Activated T-helper 1 cell treated with anti-CD3 and anti-CD28 coated beads, Interleukin-2, amount 50 U/mL, for 16 hours (primary cell): Measurements from ENCODE around the gene CPA1.

Source experiments
- DNase-seq, 2 donors: peaks; one replicate each; pipeline ENCODE4 v3.0.0-alpha.2; 2020; ENCODE audit warnings: low read depth in 1 of 2, low spot score in 1 of 2

CPA1 gene

DNA sequence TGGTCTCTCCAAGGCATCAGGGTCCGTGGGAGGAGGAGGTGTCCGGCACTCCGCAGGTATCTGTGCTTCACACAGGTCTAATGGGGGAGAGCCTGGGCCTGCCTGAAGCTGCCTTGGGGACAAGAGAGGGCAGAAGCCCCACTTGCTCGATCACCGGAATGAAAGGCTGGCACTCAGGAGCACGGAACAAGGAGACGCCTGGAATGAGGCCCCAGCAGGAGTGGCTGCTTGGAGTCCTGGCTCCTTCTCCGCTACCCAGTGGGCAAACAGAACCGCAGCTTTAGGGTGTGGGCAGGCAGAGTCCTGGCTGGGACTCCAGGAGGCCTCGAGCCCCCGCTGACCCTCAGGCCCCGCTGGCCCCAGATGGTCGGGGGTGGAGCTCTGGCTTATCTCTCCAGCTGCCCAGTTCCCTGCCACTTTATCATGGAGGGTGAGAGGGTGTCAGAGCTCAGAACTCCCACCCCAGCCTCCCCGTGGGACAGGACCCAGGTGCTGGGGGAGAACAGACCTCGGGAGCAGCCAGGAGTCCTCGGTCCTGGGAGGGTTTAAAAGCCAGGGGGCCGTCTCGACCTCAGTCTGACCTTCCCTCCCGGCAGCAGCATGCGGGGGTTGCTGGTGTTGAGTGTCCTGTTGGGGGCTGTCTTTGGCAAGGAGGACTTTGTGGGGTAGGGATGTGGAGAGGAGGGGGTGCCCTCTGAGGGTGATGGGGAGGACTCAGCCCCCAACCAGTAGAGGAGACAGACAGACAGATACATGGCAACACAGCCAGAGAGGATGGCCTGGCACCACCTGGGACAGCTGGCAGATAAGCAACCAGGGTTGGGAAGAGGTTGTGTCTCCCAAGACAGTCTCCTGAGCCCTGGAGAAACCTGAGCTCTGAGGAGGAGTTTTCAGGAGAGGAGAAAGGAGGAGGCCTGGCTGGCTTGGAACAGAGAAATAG, at the start of gene CPA1:
Gene CPA1 (plus strand): TSS at position 574 of the 940 bp plus-strand sequence. CDS start 27 bp downstream, at position 601.
- no peak for DNase-seq

DNA sequence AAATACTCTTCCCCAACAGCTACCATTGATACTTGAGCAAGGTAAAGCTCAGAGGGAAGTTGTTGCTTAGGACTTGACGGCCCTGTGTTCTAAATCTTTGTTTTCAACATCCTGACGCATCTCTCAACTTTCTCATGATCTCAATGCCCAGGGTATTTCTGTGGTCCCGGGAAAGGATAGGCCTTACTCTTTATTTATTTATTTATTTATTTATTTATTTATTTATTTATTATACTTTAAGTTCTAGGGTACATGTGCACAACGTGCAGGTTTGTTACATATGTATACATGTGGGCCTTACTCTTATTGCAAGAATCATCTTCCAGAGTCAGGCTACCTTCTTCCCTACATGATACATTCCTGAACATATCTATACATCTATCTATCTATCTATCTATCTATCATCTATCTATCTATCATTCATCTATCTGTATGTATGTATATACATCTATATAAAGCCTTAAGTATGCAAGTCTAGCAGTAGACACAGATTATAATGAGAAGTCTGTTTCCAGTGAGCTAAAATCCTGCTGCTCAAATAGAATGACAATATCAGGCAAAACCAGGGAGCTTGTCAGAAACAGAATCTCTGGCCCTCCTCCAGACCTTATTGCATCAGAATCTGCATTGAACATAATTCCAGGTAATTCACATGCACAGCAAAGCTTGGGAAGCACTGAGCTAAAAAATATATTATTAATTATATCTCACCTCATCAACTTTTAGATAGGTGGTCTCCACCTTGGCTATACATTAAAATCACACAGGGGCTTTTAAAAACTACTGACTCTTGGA, 47.8 kb upstream of the CPA1 start:
- no peak for DNase-seq

DNA sequence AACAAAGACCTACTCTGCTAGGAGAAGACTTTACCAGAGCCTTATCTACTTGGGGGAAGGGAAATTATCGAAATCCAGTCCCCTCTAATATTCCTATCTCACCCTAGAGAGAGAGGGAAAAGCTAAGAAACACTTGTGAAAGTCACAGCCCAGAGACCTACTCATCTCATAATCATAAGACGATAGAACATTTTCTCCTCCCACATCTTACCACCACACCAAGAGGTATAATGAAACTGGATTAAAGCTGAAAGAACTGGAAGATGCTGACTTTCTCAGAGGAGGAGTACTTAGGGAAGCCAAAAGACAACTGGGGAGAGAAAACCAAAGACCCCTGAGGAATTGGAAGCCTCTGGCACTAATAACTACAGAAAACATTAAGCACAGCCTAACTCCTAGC, 46.5 kb upstream of the CPA1 start:
- no peak for DNase-seq

DNA sequence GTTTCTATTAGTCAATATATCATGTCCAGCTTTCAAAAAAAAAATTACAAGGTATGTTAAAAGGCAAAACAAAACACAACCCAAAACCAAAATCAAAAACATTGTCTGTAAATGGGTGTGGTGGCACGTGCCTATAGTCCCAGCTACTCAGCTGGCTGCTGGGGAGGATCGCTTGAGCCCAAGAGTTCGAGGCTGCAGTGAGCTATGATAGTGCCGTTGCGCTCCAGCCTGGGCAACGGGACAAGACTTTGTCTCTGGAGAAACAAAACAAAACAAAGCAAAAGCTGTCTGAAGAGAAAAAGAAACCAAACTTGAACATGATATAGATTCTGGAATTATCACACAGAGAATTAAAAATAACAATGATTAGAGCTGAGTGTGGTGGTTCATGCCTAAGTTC, 46.0 kb upstream of the CPA1 start:
- DNase-seq: no peak

DNA sequence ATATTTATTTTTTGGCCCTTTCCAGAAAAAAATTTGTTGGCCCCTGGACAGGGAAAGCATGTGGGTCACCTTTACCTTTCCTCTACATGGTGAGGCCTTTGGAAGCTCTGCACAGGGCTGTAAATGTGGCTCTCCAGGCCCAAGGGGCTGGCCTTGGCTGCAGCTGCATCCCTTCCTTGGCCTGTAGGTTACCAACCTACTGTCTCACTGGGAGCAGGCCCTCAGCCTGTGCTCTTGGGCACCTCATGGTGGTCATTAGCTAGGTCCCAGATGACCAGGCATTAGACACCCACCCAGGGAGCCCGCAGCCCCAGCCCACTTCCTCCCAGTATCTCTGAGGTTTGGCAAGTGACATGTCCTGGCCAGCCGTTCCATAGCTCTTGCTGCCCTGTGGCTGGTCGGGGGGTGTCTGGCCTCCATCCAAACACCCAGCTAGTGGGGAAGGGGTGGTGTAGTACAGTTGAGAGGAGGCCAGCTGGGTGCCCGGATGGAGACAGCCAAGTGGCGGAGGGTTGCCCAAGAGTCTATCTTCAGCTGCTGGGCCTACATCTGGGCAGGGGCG, 42.8 kb upstream of the CPA1 start:
- no peak for DNase-seq

DNA sequence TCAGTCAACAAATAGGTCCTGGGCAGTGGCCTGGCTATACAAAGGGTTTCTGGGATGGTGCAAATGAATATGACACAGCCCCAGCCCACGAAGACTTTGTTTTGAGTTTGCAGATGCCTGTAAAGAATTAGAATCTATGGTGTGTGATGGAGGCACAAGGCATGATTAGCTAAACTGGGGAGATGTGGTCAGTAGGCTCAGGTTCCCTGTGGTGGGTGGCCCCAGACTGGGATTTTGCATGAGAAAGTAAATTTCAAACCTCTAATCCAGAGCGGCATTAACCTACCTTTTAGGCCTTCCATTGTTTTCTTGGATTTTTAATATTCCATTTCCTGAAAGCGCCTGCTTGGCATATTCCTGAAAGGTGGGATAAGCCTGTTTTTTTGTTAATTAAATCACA, 42.1 kb upstream of the CPA1 start:
- no peak for DNase-seq

DNA sequence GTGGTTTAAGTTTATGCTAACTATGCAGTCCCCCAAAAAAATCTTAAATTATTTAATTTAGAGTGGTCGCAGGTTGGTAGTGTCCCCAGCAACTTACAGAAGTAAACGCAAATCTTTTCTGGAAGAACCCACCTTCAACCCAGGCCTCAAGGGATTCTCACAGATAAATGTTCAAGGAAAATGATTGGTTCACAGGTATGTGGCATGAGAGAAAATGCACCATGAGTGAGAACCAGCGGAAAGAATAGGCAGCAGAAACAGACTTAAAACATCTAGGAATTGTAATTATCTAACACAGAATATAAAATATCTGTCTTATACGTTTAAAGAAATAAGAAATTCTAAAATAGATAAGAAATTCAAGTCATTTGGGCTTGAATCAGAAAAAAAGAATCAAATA, 38.4 kb upstream of the CPA1 start:
- DNase-seq: no peak

DNA sequence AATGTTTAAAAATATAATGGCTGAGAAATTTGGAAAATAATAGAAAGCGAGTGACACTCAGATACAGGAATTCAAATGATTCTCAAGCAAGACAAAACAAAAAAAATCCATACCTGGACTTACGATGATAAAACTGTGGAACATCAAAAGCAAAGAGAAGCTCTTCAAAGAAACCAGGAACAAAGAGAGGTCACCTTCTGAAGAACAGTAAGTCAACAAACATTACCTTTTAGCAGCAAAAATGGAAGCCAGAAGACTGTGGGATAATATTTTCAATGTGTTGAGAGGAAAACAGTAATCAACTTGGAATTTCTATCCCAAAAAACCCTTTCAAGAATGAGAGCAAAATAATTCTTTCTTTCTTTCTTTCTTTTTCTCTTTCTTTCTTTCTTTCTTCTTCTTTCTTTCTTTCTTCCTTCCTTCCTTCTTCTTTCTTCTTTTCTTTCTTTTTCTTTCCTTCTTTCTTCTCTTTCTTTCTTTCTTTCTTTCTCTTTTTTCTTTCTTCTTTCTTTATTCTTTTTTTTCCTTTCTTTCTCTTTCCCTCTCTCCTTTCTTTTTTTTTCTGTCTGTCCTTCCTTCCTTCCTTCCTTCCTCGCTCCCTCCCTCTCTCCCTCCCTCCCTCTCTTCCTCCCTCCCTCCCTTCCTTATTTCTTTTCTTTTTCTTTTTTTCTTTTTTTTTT, 37.5 kb upstream of the CPA1 start:
- no peak for DNase-seq

DNA sequence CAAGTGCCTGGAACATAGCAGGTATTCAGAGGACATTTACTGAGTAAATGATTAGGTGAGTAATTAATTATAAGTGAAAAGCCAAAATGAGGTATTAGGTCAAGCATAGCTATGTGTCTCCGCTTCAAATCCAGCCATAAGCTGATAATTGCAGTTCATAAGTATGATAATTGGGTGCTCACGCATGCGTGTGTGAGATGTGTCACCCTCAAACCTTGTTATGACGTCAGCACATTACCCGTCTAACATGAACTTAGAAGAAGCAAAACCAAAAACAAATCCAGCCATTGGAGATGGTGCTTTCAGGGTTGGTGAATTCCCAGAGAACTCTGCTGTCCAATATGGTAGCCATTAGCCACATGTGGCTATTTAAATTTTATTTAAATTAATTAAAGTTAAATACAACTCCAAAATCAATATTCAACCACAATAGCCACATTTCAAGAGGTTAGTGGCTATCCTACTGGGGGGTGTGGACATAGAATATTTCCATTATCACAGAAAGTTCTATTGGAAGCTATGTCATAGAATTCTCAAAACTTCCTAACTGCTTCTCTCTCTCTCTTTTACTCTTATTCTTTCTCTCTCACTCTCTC, 35.9 kb upstream of the CPA1 start, which contains the start of gene CPA5:
Gene CPA5 (plus strand): TSS at position 546 of the 596 bp plus-strand sequence. CDS start 1,670 bp downstream, outside the sequence.
- DNase-seq: no peak

DNA sequence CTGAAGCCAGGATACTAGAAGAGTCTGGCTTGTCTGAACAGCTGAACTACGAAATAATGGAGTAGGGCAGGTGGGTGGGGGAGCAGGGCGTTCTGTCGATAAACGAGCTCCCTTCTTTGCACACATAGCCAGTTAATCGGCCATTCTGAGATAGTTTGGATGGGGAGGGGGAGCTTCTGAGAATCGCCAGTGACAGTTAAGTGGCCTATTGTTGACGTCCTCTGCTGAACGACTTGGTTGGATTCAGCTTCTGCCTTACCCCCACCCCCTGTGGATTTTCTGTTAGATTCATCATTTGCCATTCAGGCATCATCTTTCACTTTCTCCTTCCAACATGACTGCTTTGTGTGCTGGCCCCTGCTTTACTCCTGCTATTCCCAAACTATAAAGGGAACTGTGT, 35.2 kb upstream of the CPA1 start:
- no peak for DNase-seq

DNA sequence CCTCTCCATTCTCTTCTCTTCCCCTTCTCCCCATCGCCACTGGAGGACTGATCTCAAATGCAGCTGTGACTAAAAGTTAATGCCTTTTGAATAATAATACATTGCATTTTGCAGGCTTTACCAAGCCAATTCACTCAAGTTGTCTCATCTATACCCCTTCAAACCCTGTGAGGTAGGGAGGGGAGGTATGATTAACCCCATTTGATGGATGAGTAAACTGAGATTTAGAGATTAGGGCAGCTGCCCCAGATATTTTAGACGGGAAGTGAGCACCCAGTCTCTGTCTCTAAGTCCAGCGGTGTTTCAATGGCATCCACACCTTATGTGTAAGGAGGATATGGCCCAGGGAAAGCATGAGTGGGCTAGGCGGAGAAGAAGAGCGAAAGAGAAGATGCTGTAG, 34.6 kb upstream of the CPA1 start:
- no peak for DNase-seq

DNA sequence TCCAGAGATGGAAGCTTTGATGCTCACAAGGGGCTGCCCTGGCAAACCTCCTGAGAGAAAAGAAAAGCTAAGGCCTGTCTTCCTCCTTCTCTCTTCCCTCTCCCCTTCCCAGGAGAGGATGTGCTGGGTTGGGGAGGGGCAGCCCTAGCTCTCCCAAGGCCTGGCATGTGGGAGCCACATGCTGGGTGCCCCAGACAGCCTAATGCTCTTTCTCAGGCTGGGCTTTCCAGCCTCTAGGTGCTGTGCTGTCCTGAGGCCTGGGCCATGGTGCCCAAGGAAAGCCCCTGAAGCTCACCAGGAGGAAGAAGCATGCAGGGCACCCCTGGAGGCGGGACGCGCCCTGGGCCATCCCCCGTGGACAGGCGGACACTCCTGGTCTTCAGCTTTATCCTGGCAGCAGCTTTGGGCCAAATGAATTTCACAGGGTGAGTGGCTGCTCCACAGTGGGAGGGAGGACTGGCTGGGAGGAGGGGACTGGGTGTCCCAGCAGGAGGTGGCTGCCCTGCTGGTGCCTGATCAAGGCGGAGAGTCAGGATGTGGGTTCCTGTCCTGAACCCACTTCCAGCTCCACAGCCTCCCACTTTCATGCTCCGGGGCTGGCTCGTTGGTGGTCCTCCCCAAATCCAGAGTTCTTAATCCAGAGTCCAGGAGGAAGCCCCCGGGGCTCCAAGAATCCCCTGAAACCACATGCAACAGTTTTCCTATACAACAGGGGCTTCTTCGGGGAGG, 34.0 kb upstream of the CPA1 start:
- DNase-seq: no peak

DNA sequence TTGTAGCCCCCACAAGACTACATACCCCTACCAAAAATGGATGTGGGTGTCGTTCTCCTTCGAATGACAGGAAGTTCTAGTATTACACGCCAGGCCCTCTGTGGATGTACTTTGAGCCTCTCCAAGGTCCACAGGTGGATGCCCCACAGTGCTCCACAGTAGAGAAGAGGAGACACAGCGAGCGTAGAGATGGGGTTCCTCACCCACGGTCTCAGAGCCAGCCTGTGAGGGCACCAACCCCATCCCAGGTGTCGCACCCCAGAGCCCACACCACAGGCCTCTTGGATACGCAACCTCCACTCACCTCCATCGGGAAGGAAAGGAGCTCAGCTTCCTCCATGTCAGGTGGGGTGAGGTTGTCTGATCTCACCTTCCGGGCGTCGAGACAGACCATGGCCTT, 33.4 kb upstream of the CPA1 start:
- DNase-seq: no peak

DNA sequence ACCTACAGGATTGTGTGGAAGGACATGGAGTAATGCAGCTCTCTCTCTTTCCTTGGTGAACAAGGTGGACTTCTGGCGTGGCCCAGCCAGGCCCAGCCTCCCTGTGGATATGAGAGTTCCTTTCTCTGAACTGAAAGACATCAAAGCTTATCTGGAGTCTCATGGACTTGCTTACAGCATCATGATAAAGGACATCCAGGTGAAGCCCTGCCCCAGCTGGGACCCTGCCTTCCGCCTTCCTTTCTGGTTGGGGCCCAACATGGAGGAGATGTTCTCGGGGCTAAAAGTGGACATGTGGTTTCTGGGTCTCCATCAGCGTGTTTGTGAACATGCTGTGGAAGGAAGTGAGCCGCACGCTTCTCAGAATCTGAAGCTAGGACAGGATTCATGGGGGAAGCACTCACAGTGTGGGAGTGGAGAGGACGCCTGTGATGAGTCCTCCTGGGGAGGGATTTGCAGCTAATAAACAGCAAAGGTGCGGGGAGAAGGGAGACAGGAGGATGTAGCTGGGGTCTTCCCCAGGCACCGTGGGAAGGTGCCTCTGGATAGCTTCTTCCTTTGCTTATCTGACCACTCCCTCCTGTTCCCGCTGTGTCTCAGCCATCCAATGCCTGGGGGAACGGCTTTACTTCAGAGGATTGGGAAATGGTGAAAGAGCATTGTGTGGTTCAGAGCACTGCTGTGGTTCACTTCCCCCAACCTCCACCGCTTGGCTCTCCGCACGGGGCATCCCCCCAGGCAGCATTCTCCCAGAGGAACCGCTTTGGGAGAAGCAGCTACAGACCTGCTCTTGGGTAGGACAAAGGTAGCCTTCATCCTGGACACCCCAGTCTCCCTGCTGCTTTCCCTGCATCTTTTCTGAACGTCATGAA, 30.1 kb upstream of the CPA1 start:
- DNase-seq: no peak

DNA sequence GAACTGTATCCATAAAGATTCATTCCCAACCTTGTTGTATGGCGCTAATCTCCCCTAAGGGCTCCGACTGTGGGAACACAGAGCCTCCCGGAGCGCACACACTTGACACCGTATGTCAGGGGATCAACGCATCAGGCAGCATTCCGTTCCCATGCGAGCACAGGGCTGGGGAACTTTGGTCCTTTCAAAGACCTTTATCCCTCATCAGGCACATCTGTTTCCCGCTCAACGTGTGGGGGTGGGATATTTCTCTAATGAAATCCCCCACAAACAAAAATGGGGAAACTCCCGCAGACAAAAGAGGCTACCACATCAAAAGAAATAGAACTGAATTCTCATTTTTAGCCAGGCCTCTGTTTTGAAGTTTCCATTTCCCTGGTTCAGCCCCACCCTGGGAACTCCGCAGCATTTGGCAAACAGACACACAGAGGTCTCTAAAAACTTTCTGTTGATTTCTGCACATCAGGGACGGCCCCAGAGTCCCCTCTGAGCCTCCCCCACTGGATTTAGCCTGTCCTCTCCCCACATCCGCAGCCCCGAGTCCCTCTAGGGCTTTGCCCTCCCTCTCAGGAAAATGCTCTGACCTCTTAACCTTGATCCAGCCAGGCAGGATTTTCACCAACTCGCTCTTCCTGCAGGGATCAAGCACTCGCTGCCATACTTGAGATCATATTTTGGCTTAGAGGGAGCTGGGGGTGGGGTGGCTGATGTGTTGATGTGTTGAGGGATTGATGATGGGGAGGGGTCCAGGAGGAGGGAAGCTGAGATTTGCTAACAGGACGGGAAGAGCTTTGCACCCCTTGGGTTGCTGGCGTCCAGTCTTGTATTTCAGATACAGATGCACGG, 29.1 kb upstream of the CPA1 start:
- DNase-seq: no peak

DNA sequence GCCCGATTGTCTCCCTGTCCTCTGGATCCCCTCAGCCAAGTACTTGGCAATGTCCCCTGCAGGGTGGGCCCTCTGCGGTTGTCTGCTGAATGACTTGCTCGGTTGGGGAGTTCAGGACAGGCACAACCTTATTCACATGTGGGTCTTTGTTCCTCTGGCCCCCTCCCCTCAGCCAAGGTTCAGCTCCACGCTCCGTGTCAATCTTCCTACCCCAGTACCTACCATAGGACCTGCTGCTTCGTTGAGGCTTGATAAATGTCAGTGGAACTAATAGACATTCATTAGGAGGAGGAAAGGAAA, 28.6 kb upstream of the CPA1 start:
- no peak for DNase-seq

DNA sequence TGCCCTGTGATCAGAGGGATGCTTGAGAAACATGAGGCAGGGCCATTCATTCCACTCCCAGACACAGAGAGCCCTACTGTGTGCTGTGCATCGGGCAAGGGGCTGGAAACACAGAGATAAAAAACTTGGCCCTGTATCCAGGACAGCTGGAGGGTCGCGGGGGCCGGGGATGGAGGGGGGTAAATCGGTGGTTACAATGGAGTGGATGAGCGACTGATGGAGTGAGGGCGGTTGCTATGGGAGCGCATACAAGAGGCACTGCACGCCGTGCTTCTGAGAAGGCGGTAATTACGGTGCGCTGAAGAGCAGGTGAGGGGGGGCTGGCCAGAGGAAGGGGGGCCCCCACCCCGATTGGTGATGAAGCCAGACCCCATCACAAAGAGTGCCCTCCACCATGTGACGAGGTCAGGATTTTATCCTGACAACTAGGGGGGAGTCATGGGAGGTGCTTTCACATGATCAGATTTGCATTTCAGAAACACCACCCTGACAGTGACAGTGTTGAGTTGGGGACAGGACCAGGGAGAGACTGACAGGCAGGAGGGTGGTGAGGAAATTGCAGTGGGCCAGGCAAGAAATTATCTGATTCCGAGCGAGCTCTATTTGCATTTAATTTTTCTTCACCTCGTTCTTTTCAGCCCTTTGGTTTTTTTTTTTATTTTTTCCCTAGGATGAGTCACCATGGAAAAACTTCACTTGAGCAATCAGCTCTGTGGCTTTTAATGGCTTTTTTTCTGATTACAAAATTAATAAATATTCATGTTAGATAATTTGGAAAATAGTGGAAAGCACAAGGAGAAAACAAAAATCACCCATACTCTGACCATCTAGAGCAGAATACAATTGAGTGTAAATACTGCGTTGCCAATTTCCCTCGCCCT, 27.9 kb upstream of the CPA1 start:
- DNase-seq: no peak

DNA sequence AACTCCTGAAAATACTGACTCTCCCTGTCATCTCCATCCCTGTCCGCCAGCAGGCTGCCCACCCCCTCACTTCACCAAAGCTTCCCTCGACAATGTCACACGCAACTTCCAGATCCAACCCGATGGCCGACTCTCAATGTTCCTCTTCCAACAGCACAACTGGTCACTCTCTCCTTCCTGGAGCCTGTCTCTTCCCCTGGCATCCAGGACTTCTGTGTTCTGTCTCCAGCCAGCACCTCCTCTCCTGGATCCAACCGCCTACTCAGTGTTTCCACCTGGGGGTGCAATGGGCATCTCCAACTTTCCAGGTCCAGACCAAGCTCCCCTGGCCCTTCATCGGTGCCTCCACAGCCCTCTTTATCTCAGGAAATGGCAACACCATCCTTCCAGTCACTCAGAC, 27.1 kb upstream of the CPA1 start:
- no peak for DNase-seq
